ENCODE data around the gene PCNX3. TPM values are rescaled to one million over a fixed set of nuclear protein-coding genes. Genes with fewer than 3 reads are reported as not detected.

Gene PCNX3
- total RNA-seq, 2 experiments from 2014 or later = 21.6 to 24.7 TPM

- Mint-ChIP-seq H3K4me3 (peak within 1 kb of the TSS; percentile 91), H3K27ac (peak within 1 kb of the TSS; percentile 85), H3K36me3 (ENCODE audit: low read depth) (peaks cover 13% of the 10 kb centered on the region), H3K27me3 (ENCODE audit: low read depth) (no peaks in the 10 kb centered on the region), H3K4me1 (ENCODE audit: low read depth) (peaks cover 54% of the 10 kb centered on the region), H3K9me3 (no peaks in the 10 kb centered on the region)
- peak; percentile 79 for DNase-seq
- intact Hi-C loops (cut with micrococcal nuclease) = loop anchor here (2.0 kb wide), 1 partner anchor 77 kb away; no protein-coding TSS in a partner anchor
- CTCF ChIA-PET = interaction anchor here (0.7 to 3.4 kb wide), 8 partner anchors 9 to 194 kb away, joined by 3 to 46 read pairs (median 5); partner anchors contain the start of genes KCNK7 and SLC25A45
Observed at GRCh38 chr11:65575568-65576231, 39.9 kb upstream of the PCNX3 start, which contains the start of gene EHBP1L1. Gene EHBP1L1 (plus strand): TSS chr11:65576053. CDS start chr11:65576303, 250 bp downstream.

GRCh38 chr11:65576232-65576866, 39.2 kb upstream of the PCNX3 start:
- H3K9me3 Mint-ChIP-seq = no peaks in the 10 kb centered on the region
- no peaks in the 10 kb centered on the region for H3K27me3 Mint-ChIP-seq (ENCODE audit: low read depth)
- intact Hi-C loops (cut with micrococcal nuclease) = no loop called here
- CTCF ChIA-PET = interaction anchor here (0.7 to 3.4 kb wide), 7 partner anchors 9 to 194 kb away, joined by 3 to 46 read pairs (median 7); partner anchors contain the start of genes PCNX3 and SLC25A45
- peak; percentile 45 for DNase-seq
- H3K27ac Mint-ChIP-seq = peak overlapping the region; percentile 77
- H3K36me3 Mint-ChIP-seq (ENCODE audit: low read depth) = peaks cover 14% of the 10 kb centered on the region
- H3K4me3 Mint-ChIP-seq = peak overlapping the region; percentile 83
- H3K4me1 Mint-ChIP-seq (ENCODE audit: low read depth) = peaks cover 51% of the 10 kb centered on the region

DNA sequence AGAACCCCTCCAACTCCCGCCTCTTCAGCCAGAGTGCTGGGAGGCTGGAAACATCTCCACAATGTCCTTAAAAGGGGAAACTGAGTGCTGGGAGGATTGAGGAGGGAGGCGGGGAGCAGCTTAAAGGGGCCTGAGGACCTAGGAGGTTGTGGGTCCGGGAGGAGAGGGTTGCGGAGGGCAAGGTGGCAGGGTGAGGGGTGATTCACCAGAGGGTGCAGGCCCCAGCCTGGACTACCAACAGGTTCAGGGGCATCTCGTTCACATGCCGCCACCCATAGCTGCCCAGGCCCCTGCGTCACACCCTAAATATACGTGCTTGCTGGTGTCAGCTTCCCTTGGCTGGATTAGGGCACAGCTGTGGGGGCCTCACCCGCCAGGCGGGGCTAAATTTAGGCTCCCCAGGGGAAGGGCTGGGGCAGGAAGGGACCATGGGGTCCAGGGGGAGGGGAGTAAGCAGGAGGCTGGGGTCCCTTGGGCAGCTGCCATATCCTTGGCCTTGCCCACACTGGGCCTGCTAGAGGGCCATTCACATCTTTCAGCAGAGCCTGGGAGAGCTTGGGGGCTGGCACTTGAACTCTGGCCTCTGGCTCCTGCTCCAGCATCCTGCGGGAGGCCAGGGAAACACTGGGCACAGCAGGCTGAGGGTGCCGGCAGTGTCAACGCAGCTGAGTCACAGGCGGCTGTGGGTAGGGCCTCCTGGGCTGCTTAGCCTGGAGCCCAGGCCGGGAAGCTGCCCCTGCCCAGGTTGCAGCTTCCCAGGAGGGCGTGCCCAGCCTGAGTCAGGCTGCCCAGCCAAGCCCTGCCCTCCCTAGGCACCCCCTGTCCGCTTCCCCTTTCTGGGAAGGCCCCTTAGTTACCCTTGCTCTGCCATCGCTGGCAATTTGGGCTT, 38.5 kb upstream of the PCNX3 start:
- Mint-ChIP-seq H3K4me3 (peak overlapping the region; percentile 83), H3K4me1 (ENCODE audit: low read depth) (peaks cover 43% of the 10 kb centered on the region), H3K27ac (peak overlapping the region; percentile 77), H3K36me3 (ENCODE audit: low read depth) (peaks cover 10% of the 10 kb centered on the region), H3K9me3 (no peaks in the 10 kb centered on the region), H3K27me3 (ENCODE audit: low read depth) (no peaks in the 10 kb centered on the region)
- peak; percentile 64 for DNase-seq
- intact Hi-C loops (cut with micrococcal nuclease) = no loop called here
- CTCF ChIA-PET = interaction anchor here (0.5 to 3.4 kb wide), 7 partner anchors 11 to 210 kb away, joined by 4 to 46 read pairs (median 7); partner anchors contain the start of gene PCNX3

GRCh38 chr11:65577756-65578109, 37.8 kb upstream of the PCNX3 start:
- Mint-ChIP-seq H3K4me1 (ENCODE audit: low read depth) (peaks cover 41% of the 10 kb centered on the region), H3K27me3 (ENCODE audit: low read depth) (no peaks in the 10 kb centered on the region), H3K36me3 (ENCODE audit: low read depth) (peaks cover 10% of the 10 kb centered on the region), H3K4me3 (peak overlapping the region; percentile 22), H3K9me3 (no peaks in the 10 kb centered on the region), H3K27ac (peak overlapping the region; percentile 26)
- DNase-seq = no peak
- intact Hi-C loops (cut with micrococcal nuclease) = no loop called here
- CTCF ChIA-PET = interaction anchor here (0.5 to 3.4 kb wide), 5 partner anchors 11 to 570 kb away, joined by 4 to 46 read pairs (median 5); no protein-coding TSS in a partner anchor

- peaks cover 38% of the 10 kb centered on the region for H3K4me1 Mint-ChIP-seq (ENCODE audit: low read depth)
- intact Hi-C loops (cut with micrococcal nuclease) = no loop called here
- CTCF ChIA-PET = interaction anchor here (0.6 to 3.4 kb wide), 4 partner anchors 10 to 570 kb away, joined by 4 to 46 read pairs (median 14); no protein-coding TSS in a partner anchor
- H3K27me3 Mint-ChIP-seq (ENCODE audit: low read depth) = no peaks in the 10 kb centered on the region
- H3K36me3 Mint-ChIP-seq (ENCODE audit: low read depth) = peaks cover 10% of the 10 kb centered on the region
- H3K9me3 Mint-ChIP-seq = no peaks in the 10 kb centered on the region
- H3K4me3 Mint-ChIP-seq = peak overlapping the region; percentile 22
- peak overlapping the region; percentile 26 for H3K27ac Mint-ChIP-seq
- no peak for DNase-seq
Observed at GRCh38 chr11:65578134-65578533, 37.4 kb upstream of the PCNX3 start.

DNA sequence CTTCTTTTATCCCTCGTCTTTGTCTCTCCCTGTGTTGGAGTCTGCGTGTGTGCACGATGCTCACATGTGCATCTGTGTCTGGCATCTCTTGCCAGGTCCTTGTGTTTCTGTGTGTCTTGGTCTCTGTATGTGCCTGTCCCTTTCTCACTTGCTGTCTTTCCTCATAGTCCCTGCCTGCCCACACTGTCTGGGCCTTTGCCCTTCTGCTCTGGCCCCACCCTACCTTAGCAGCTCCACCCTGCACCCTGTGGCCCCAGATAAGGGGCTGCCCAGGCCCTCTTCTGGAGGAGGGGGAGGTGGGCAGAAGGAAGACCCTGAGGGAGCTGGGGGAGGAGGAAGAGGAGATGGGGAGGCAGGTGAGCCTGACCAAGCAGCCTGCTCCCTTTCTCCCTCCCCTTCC, 36.9 kb upstream of the PCNX3 start:
- CTCF ChIA-PET = interaction anchor here (1.0 kb wide), 1 partner anchor 10 kb away, joined by 9 read pairs; no protein-coding TSS in a partner anchor
- Mint-ChIP-seq H3K27ac (no peak overlapping the region), H3K4me3 (peak overlapping the region; percentile 30), H3K4me1 (ENCODE audit: low read depth) (peaks cover 32% of the 10 kb centered on the region), H3K9me3 (no peaks in the 10 kb centered on the region), H3K36me3 (ENCODE audit: low read depth) (peaks cover 10% of the 10 kb centered on the region), H3K27me3 (ENCODE audit: low read depth) (no peaks in the 10 kb centered on the region)
- DNase-seq = no peak
- intact Hi-C loops (cut with micrococcal nuclease) = no loop called here

DNA sequence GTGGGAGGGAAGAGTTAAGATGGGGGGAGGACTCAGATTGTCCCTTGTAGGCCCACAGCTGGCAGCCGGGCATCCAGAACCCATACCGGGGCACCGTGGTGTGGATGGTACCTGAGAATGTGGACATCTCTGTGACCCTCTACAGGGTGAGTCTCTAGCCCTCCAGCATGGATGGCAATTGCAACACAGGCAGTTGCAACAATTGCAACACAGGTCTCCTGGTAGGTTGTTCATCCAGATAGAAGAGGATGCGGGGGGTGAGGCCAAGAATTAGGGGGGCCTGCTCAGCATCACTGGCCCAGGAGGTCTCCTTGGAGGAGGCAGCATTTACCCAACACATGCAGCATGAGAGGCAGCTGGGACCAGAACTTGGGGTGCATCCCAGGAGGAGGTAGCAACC, 36.3 kb upstream of the PCNX3 start:
- Mint-ChIP-seq H3K36me3 (ENCODE audit: low read depth) (peaks cover 9% of the 10 kb centered on the region), H3K4me1 (ENCODE audit: low read depth) (peaks cover 29% of the 10 kb centered on the region), H3K4me3 (no peak overlapping the region), H3K27me3 (ENCODE audit: low read depth) (no peaks in the 10 kb centered on the region), H3K27ac (peak overlapping the region; percentile 24), H3K9me3 (no peaks in the 10 kb centered on the region)
- CTCF ChIA-PET = interaction anchor here (1.0 kb wide), 2 partner anchors 9 to 15 kb away, joined by 3 to 9 read pairs; no protein-coding TSS in a partner anchor
- intact Hi-C loops (cut with micrococcal nuclease) = no loop called here
- no peak for DNase-seq

- Mint-ChIP-seq H3K9me3 (no peaks in the 10 kb centered on the region), H3K36me3 (ENCODE audit: low read depth) (peaks cover 9% of the 10 kb centered on the region), H3K4me3 (no peak overlapping the region), H3K27me3 (ENCODE audit: low read depth) (no peaks in the 10 kb centered on the region), H3K27ac (no peak overlapping the region), H3K4me1 (ENCODE audit: low read depth) (peaks cover 25% of the 10 kb centered on the region)
- CTCF ChIA-PET = interaction anchor here (1.0 kb wide), 1 partner anchor 14 kb away, joined by 3 read pairs; no protein-coding TSS in a partner anchor
- intact Hi-C loops (cut with micrococcal nuclease) = no loop called here
- no peak for DNase-seq
Observed at GRCh38 chr11:65580031-65580692, 35.4 kb upstream of the PCNX3 start.

- H3K4me1 Mint-ChIP-seq (ENCODE audit: low read depth) = peaks cover 20% of the 10 kb centered on the region
- CTCF ChIA-PET = no interaction called here
- no peak for DNase-seq
- H3K9me3 Mint-ChIP-seq = no peaks in the 10 kb centered on the region
- no peak overlapping the region for H3K27ac Mint-ChIP-seq
- peaks cover 7% of the 10 kb centered on the region for H3K36me3 Mint-ChIP-seq (ENCODE audit: low read depth)
- no peaks in the 10 kb centered on the region for H3K27me3 Mint-ChIP-seq (ENCODE audit: low read depth)
- H3K4me3 Mint-ChIP-seq = no peak overlapping the region
- intact Hi-C loops (cut with micrococcal nuclease) = no loop called here
Observed at GRCh38 chr11:65580756-65581155, 34.8 kb upstream of the PCNX3 start.

DNA sequence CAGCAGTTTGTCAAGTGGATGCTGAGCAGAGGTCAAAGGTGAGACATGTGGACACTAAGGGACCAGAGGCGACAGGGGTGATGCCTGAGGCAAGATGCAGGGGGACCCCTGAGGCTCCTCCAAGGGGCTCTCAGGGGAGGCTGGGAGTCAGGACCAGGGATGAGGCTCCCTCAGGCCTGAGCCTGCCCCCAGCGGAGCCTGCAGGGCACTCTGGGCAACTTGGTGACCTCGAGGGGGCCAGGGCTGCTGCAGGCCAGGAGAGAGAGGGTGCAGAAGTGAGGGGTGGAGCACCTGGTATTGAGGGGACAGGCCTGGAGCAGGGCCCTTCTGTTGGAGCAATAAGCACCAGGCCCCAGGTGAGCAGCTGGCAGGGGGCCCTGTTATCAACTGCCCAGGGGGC, 33.6 kb upstream of the PCNX3 start:
- CTCF ChIA-PET = interaction anchor here (0.9 kb wide), 1 partner anchor 40 kb away, joined by 4 read pairs; no protein-coding TSS in a partner anchor
- Mint-ChIP-seq H3K36me3 (ENCODE audit: low read depth) (peaks cover 7% of the 10 kb centered on the region), H3K27ac (no peak overlapping the region), H3K27me3 (ENCODE audit: low read depth) (no peaks in the 10 kb centered on the region), H3K4me1 (ENCODE audit: low read depth) (peaks cover 25% of the 10 kb centered on the region), H3K4me3 (no peak overlapping the region), H3K9me3 (no peaks in the 10 kb centered on the region)
- intact Hi-C loops (cut with micrococcal nuclease) = no loop called here
- no peak for DNase-seq

DNA sequence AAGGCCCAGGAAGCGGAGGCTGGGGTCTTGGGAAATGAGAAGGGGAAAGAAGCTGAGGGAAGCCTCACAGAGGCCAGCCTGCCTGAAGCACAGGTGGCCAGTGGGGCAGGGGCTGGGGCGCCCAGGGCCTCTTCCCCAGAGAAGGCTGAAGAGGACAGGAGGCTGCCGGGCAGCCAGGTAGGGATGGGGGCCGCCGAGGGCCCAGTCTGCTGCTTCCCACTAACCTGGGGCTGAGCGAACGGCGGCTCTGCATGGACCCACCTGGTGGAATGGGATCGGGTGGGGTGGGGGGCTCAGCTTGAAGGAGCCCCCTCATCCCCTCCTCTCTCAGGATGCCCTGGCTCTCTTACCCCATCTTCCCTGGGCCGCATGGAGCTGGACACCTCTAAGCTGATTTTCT, 32.0 kb upstream of the PCNX3 start:
- Mint-ChIP-seq H3K4me3 (no peak overlapping the region), H3K36me3 (ENCODE audit: low read depth) (peaks cover 4% of the 10 kb centered on the region), H3K27ac (peak overlapping the region; percentile 10), H3K4me1 (ENCODE audit: low read depth) (peaks cover 23% of the 10 kb centered on the region), H3K27me3 (ENCODE audit: low read depth) (no peaks in the 10 kb centered on the region), H3K9me3 (no peaks in the 10 kb centered on the region)
- CTCF ChIA-PET = interaction anchor here (1.1 kb wide), 1 partner anchor 10 kb away, joined by 3 read pairs; no protein-coding TSS in a partner anchor
- DNase-seq = no peak
- intact Hi-C loops (cut with micrococcal nuclease) = no loop called here

All from activated naive CD4-positive, alpha-beta T cell treated with anti-CD3 and anti-CD28 coated beads for 36 hours (primary cell).